Testis (tissue), 3 donors: ENCODE measurements around the gene MAN1A2. TPM values are rescaled to one million over a fixed set of nuclear protein-coding genes. Genes with fewer than 3 reads are reported as not detected.

Experiments used
- DNase-seq: peaks from one replicate; pipeline ENCODE4 v3.0.0-alpha.2; 2019
- H3K27ac ChIP-seq, 2 donors: fragments of 200-600 bp; sonication (generic); one replicate each; pipeline ENCODE4 v1.5.1; 2019
- H3K27me3 ChIP-seq: fragments of 200-600 bp; sonication (generic); one replicate; pipeline ENCODE4 v1.5.1; 2019
- H3K36me3 ChIP-seq: fragments of 200-600 bp; sonication (generic); one replicate; pipeline ENCODE4 v1.5.1; 2017; ENCODE audit warnings: low read depth; ENCODE audit errors: missing control alignments
- H3K4me1 ChIP-seq: fragments of 200-600 bp; sonication (generic); one replicate; pipeline ENCODE4 v1.5.1; 2019
- H3K4me3 ChIP-seq, 2 donors: fragments of 200-600 bp; sonication (generic); one replicate each; pipeline ENCODE4 v1.5.1; 2017 to 2019
- H3K9me3 ChIP-seq: fragments of 200-600 bp; sonication (generic); one replicate; pipeline ENCODE4 v1.5.1; 2017
- POLR2A ChIP-seq: fragments of 450-650 bp; IDR thresholded peaks from one replicate; pipeline ENCODE4 v1.6.1; 2017; ENCODE audit warnings: antibody characterized with exemption, mild to moderate bottlenecking, moderate library complexity
- WGBS, 2 donors: methylation state at CpG; one replicate each; pipeline ENCODE4 v1.1.5; 2018; 5-methylcytosine and 5-hydroxymethylcytosine counted together
- intact Hi-C: fragments of 100-400 bp; cut with DNase I; formaldehyde crosslinking; loops from one replicate; pipeline ENCODE4 v1.15.1; 2023; ENCODE audit warnings: low total_unique reads
- polyA plus RNA-seq: library from polyadenylated mRNA; stranded (reverse); fragments of 350-450 nt; fragmentation: Illumina TruSeq; extraction: RNeasy Lipid Tissue Mini Kit (QIAGEN cat#74804); gene quantifications from one replicate; pipeline ENCODE4 v1.2.3, GENCODE V29; 2014; ENCODE audit warnings: low read depth, low replicate concordance; ENCODE audit not compliant: insufficient read depth
- total RNA-seq, 2 donors: library from RNA; depleted of rRNA; stranded (reverse); fragments of >200 nt; gene quantifications; one replicate each; pipeline ENCODE4 v1.2.3, GENCODE V29; 2016
- TF ChIP-seq, protein P1 (sequence below), 3 experiments: fragments of 450-650 bp in 2 of 3; fragments of 200-600 bp in 1 of 3; sonication (generic) in 1 of 3; IDR thresholded peaks; one replicate each; pipeline ENCODE4 v1.5.1; 2016 to 2019; ENCODE audit warnings: antibody characterized with exemption in 3 of 3, mild to moderate bottlenecking in 2 of 3, moderate library complexity in 1 of 3

MAN1A2 gene
- total and polyA plus RNA-seq, 3 donors from 2014 or later: 15.0 to 69.5 (median 64.3) TPM

DNA sequence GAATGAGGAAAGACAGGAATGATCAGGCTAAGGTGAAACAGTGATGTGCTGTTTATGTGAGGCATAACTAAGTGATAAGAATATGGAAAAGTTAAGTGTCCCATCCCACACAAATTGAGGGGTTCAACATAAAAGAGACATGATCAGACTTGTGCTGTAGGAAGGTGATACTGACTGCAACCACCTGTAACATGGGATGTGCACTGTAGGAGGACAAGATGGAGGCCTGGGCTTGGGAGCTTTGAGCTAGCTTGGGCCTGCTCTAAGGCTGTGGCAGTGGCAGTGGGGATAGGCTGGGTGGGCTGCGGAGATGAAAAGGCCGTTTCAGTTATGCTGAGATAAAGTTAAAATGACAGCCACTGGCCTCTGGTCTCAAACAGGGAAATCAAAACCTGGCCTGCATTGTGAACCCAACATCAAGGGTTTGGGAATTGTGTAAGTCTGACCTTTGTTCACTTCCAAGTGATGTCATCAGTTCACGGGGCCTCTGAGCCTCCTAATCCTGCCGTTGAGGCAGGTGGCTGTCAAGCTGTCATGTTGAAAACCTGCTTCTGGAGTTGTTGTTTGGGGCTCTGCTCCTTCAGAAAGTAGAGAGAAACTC, 177.4 kb downstream of the MAN1A2 start:
- H3K27me3 ChIP-seq: no peaks in the 10 kb centered on the region
- H3K27ac ChIP-seq: no peak overlapping the region
- no peaks in the 10 kb centered on the region for H3K9me3 ChIP-seq
- no peak for TF ChIP-seq POLR2A
- TF ChIP-seq, protein P1, sequence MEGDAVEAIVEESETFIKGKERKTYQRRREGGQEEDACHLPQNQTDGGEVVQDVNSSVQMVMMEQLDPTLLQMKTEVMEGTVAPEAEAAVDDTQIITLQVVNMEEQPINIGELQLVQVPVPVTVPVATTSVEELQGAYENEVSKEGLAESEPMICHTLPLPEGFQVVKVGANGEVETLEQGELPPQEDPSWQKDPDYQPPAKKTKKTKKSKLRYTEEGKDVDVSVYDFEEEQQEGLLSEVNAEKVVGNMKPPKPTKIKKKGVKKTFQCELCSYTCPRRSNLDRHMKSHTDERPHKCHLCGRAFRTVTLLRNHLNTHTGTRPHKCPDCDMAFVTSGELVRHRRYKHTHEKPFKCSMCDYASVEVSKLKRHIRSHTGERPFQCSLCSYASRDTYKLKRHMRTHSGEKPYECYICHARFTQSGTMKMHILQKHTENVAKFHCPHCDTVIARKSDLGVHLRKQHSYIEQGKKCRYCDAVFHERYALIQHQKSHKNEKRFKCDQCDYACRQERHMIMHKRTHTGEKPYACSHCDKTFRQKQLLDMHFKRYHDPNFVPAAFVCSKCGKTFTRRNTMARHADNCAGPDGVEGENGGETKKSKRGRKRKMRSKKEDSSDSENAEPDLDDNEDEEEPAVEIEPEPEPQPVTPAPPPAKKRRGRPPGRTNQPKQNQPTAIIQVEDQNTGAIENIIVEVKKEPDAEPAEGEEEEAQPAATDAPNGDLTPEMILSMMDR (IDR thresholded peaks at IDR 0.05): no peak
- H3K4me1 ChIP-seq: no peaks in the 10 kb centered on the region
- DNase-seq: no peak
- WGBS, 2 donors: 72 to 79% methylated on average over 4 of the region's 4 CpGs
- no peak overlapping the region for H3K4me3 ChIP-seq
- intact Hi-C loops: no loop called here
- H3K36me3 ChIP-seq: no peaks in the 10 kb centered on the region

DNA sequence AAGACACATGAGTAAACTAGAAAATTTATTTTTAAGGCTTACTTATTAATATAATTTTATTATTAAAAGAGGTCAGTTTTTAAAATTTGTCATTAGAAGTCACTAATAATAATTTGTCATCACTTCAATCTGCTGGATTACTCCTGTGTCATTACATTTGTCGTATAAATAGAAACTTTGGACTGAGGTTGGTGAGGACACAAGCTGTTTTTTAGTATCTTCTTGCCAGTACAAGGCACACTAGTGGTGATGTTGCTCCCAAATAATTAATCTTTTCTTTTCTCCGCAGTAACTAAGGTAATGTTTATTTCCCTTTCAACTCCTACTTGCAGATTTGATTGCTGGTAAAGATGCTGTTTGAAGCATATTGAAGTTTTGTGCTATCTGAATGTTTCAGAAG, 179.2 kb downstream of the MAN1A2 start:
- 76 to 82% methylated on average over 2 of the region's 2 CpGs for WGBS, 2 donors
- intact Hi-C loops: no loop called here
- H3K4me1 ChIP-seq: no peaks in the 10 kb centered on the region

DNA sequence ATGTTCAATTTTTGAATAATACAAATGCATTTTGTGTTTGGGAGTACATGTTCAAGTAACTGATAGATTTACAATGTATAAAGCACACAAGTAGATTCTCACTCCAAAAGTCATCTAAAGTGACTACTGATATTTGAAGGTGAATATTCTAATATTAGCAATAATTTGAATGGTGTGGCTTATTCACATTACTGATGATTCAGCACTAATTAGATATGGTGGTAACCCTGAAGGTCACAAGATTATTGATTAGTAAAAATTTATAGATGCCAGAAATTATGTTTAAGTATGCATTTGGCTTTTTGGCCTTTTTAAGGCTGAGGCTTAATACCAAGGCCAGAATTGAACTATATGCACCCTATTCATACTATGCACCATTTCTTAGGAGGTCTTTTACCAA, 186.2 kb downstream of the MAN1A2 start:
- no peak overlapping the region for H3K4me3 ChIP-seq

More for the DNA sequence above, 179.2 kb downstream of the MAN1A2 start:
- Histone ChIP-seq H3K36me3 (no peaks in the 10 kb centered on the region), H3K4me3 (no peak overlapping the region), H3K27ac (no peak overlapping the region), H3K27me3 (no peaks in the 10 kb centered on the region), H3K9me3 (no peaks in the 10 kb centered on the region)
- TF ChIP-seq POLR2A: no peak
- TF ChIP-seq, protein P1 (IDR thresholded peaks at IDR 0.05): no peak
- DNase-seq: no peak

DNA sequence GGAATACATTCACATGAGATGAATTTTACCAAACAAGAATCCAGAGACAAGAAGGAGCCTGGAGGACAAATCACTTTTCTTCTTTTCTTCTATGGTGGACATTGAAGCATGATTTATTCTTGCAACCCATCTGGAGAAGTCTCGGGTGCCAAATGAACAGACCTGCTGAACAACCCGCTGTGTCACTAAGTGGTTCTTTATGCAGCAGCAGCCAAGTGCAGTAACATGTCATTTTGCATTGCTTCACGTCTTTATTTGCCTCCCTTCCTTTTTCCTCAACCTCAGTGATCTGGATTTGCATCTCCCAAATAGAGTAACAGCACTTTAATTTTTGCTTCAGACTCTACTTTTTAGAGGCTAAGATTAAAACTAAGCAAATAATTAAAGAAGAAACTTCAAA, 188.6 kb downstream of the MAN1A2 start:
- 76 to 78% methylated on average over 3 of the region's 3 CpGs for whole genome bisulfite sequencing, 2 donors
- Histone ChIP-seq H3K4me3 (no peak overlapping the region), H3K27ac (no peak overlapping the region), H3K9me3 (no peaks in the 10 kb centered on the region), H3K36me3 (no peaks in the 10 kb centered on the region), H3K4me1 (no peaks in the 10 kb centered on the region), H3K27me3 (no peaks in the 10 kb centered on the region)
- TF ChIP-seq, protein P1 (IDR thresholded peaks at IDR 0.05): no peak
- TF ChIP-seq POLR2A: no peak
- DNase-seq: no peak
- intact Hi-C loops: no loop called here

More for the DNA sequence above, 186.2 kb downstream of the MAN1A2 start:
- TF ChIP-seq, protein P1 (IDR thresholded peaks at IDR 0.05): no peak
- TF ChIP-seq POLR2A: no peak
- DNase-seq: no peak
- intact Hi-C loops: no loop called here
- Histone ChIP-seq H3K27ac (no peak overlapping the region), H3K9me3 (no peaks in the 10 kb centered on the region), H3K36me3 (no peaks in the 10 kb centered on the region), H3K27me3 (no peaks in the 10 kb centered on the region), H3K4me1 (no peaks in the 10 kb centered on the region)

DNA sequence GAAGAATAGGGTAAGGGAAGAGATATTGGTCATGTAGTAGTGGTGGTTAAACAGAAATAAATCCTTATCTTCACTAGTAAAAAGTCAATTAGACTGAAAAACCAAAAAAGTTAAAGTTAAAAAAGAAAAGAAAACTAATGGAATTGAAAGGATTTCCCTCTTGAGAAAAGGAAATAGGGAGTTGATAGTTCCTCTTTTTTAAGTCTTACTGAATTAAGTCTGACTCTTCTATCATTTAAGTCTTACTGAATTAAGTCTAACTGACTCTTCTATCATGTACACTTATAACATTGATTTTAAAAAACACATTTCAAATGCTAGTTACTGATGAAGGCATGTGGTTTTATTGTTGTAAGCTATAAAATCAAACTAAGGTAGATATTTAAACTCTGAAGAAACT, 189.1 kb downstream of the MAN1A2 start:
- Histone ChIP-seq H3K27me3 (no peaks in the 10 kb centered on the region), H3K4me1 (no peaks in the 10 kb centered on the region), H3K27ac (no peak overlapping the region), H3K36me3 (no peaks in the 10 kb centered on the region), H3K9me3 (no peaks in the 10 kb centered on the region), H3K4me3 (no peak overlapping the region)
- TF ChIP-seq, protein P1 (IDR thresholded peaks at IDR 0.05): no peak
- TF ChIP-seq POLR2A: no peak
- no peak for DNase-seq
- intact Hi-C loops: no loop called here
